ENCODE data around the gene LHX4.

The LHX4 gene

DNA sequence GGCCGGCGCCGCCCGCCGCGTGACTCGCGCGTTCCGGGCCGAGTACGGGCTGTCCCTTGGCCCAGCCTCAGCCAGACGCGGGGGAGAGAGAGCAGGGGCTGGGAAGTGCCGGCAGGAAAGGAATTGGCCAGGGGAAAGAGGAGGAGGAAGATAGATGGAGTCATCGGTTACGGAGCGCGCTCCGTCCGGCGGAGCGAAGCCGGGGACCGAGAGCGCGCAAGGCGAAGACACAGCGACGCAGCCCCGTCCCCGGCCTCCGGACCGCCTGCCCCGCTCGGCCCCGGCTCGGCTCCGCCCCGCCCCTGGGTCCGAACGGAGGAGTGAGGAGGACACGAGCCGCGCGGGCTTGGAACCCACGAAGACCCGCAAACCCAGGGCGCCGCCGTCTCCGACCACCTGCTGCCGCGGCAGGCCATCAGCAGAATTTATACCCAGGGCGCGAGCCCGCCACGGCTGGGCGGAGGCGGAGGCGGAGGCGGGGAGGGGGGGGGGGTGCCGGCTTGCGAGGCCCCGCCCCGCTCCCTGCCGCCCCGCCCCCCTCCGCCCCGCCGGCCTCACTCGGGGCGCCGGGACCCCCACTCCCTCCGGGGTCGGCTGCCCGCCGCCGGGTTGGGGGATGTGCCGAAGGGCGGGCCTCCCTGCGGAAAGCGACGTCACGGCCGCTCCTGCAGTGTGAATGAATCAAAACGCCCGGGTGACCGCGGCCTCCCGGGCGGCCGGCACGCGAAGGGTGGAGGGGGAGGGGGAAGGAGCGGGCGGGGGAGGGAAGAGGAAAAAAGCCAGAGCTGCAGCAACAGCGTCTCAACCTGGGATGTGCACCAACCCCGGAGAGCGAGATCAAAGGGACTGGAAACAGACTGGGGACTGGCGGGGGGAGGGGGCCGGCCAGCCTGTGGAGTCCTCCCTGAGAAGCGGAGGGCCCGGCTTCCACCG is at the start of gene LHX4:
TSS of gene LHX4 (plus strand) at position 782 of the 933 bp plus-strand sequence. CDS start 266 bp downstream, outside the sequence.
- H3K4me3 ChIP-seq (ENCODE audit: low read depth, low read length), result peak within 1 kb of the TSS; percentile 56
- TF ChIP-seq, protein P1, sequence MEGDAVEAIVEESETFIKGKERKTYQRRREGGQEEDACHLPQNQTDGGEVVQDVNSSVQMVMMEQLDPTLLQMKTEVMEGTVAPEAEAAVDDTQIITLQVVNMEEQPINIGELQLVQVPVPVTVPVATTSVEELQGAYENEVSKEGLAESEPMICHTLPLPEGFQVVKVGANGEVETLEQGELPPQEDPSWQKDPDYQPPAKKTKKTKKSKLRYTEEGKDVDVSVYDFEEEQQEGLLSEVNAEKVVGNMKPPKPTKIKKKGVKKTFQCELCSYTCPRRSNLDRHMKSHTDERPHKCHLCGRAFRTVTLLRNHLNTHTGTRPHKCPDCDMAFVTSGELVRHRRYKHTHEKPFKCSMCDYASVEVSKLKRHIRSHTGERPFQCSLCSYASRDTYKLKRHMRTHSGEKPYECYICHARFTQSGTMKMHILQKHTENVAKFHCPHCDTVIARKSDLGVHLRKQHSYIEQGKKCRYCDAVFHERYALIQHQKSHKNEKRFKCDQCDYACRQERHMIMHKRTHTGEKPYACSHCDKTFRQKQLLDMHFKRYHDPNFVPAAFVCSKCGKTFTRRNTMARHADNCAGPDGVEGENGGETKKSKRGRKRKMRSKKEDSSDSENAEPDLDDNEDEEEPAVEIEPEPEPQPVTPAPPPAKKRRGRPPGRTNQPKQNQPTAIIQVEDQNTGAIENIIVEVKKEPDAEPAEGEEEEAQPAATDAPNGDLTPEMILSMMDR (IDR thresholded peaks at IDR 0.05; ENCODE audit: low read depth, low read length), result no peak

DNA sequence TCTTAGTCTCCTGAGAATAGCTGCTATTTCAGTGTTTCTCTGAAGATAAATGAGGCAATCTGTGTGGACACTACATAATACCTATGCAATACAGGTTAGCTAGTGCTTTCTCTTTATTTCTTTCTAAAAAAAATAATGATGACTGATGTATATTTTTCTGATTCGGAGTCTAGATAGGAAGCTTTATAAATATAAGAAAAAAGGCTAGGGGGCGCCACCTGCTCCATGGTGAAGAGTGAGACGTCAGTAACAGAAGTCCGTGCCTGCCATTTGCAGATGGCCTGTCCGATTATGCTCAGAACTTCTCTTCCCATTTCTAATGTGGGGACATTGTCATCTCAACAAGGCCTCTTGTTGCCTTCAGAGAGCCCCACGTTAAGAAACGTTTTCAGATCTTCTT is 49.0 kb upstream of the LHX4 start:
- TF ChIP-seq, protein P1 (IDR thresholded peaks at IDR 0.05; ENCODE audit: low read depth, low read length), result 0 out of 2 replicates have a peak, but pooled peaks have one; percentile 22
- H3K4me3 ChIP-seq (ENCODE audit: low read depth, low read length), result no peak overlapping the region

DNA sequence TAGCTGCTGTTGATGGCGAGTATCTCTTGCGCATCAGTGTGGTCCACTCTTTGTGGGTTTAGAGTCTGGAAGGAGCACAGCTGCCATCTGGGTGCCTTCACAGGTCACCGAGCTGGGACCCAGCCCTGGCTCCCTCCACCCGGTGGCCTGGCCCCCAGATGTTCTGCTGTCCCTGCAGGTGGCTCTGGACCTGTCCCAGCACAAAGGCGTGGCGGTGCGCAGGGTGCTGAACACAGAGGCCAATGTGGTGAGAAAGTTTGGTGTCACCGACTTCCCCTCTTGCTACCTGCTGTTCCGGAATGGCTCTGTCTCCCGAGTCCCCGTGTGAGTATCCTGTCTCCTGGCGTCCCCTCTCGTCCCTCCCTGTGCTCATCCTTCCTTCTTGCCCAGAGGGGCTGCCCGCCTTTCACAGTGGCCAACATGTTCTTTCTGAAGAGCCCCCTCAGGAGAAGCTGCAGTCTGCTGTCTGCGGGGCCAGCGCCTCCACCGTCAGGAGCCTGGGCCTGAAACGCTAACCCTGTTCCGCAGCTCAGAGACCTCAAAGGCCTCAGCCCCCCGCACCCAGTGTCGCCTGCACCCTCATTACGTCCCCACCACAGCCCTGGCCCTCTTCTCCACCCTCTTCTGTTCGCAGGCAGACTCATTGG is 47.9 kb upstream of the LHX4 start:
- no peak overlapping the region for H3K4me3 ChIP-seq (ENCODE audit: low read depth, low read length)
- TF ChIP-seq, protein P1 (IDR thresholded peaks at IDR 0.05; ENCODE audit: low read depth, low read length), result no peak

DNA sequence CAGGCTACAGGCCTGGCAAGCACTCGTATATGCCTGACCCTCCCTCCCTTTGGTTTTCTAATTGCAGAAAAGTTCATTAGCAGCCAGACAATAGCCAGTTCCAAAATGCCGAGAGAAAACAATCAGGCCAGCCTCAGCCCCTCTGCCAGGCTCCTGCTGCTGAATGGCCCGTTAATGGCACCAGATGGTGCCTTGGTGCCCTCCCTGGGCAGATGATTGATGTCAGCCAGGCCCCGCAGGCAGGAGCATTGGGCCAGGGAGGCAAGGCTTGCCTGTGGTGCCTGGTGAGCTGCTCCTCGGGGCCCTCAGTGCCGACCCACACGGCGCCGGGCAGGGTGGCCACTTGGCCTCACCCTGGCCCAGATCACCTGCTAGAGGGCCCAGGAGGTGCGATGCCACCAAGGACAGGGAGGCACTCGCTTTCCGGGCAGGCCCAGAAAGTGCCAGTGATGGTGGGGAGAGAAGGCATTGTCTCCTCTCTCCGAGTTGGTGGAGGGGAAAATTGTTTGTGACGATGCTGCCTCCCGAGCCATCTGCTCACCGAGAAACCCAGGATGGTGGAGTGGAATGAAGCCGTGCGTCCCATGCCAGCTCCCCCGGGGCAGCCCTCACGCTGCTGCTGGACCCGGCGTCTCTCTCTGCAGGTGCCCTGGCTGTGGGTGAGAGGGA is 47.3 kb upstream of the LHX4 start:
- H3K4me3 ChIP-seq (ENCODE audit: low read depth, low read length), result no peak overlapping the region
- TF ChIP-seq, protein P1 (IDR thresholded peaks at IDR 0.05; ENCODE audit: low read depth, low read length), result no peak

DNA sequence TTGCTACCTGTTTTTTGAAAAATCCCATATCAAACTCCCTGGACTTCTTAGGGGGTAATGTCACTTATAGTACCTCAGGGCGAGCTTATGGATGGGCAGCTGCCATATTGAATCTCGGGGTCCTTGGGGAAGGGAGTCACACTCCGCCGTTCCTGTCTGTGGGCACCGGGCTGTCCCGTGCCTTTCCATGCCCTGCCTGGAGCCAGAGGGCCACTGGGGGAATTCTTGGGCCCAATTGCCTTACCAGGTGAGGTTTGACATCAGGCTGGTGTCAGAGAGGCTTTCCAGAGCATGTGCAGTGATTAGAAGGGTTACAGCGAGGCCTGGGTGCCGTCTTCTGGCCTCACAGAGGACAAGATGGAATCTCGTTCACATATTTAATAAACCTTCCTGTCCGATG is 46.6 kb upstream of the LHX4 start:
- TF ChIP-seq, protein P1 (IDR thresholded peaks at IDR 0.05; ENCODE audit: low read depth, low read length), result no peak
- no peak overlapping the region for H3K4me3 ChIP-seq (ENCODE audit: low read depth, low read length)

DNA sequence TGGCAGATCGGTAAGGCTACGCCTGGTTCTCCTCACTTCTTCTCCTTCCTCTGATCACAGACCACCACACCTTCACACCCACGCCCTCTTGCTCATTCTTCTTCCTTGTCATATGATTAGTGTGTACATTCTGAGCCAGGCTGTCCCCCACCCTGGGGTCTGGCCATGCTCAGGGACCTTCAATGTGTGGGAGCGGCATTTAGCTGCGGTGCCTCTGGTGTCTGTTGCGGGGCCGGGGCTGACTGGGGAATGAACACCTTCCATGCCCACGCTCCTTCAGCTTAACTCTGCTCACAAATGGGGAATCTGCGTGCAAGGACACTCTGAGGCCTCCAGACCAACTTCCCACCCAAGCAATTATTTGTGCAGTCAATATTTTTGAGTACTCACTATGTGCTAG is 46.0 kb upstream of the LHX4 start:
- TF ChIP-seq, protein P1 (IDR thresholded peaks at IDR 0.05; ENCODE audit: low read depth, low read length), result no peak
- H3K4me3 ChIP-seq (ENCODE audit: low read depth, low read length), result no peak overlapping the region
